ENCODE results near the gene GREB1.

The GREB1 gene

DNA sequence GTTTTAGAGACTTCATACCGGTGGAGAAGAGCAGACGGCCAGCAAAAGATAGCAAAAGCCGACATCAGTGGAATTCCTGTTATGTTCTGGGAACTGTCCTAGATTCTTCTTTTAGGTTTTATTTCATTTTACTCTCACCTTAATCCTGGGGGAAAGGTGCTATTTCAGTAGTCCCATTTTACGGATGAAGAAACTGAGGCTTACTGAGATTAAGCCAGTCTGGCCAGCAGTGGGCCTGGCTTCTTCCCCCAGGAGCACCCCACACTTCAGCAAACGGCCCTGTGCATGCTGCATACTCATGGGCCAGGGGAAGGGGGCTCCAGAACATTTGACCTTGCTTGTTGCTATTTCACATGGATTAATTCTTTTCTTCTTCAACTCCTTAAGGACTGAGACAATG, 79.5 kb downstream of the GREB1 start:
- DNase-seq (ENCODE audit: extremely low spot score), result no peak
- TF ChIP-seq TARDBP (IDR thresholded peaks at IDR 0.05) (no peak), ELF4 (IDR thresholded peaks at IDR 0.05) (no peak), FOXM1 (IDR thresholded peaks at IDR 0.05; ENCODE audit: borderline replicate concordance) (no peak)
- ChIA-PET POLR2A (no interaction called here), CTCF (no interaction called here)

DNA sequence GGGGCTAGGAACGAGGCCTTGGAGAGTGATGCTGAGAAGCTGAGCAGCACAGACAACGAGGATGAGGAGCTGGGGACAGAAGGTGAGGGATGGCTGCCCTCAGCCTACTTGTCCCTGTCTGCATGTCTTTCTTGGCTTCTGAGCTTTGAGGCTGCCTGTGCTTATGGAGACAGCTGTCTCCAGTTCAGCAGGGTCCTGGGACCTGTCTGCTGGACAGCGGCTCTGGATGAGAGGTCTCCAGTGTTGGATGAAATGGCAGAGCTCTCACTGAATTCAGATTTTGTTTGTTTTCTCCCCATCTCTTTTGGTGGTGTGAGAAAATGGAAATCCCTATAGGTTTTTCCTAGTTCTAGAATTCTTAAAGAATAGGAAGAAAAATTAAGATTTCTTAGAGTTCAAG, 81.4 kb downstream of the GREB1 start:
- ChIA-PET CTCF (interaction anchor here (1.3 kb wide), 1 partner anchor 32 kb away, joined by 3 read pairs; no protein-coding TSS in a partner anchor), POLR2A (no interaction called here)

DNA sequence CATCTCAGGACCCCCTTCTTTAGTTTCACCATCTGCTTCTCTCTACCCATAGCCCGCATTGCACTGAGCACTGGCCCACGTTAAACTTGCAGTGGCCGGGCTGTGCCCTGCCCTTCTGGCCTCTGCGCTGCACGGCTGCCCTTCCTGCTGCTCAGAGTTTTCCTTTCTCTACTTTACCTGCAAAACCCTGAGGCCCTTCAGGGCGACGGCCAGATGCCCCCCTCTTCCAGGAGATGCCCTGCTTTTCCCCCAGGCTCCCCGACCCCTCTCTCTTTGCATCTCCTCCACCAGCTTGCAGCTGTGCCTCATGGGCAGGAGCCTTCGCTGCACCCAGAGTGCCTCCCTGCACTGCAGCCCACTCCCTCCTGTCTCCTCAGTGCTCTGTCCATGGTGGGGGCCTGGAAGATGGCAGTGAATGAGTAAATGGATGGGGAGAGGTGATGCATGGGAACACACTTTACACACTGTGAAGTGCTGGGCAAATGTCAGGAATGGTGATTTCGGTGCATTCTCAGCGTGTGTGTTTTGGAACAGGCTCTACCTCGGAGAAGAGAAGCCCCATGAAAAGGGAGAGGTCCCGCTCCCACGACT, 82.3 kb downstream of the GREB1 start:
- ChIA-PET CTCF (no interaction called here), POLR2A (no interaction called here)
- no peak for DNase-seq (ENCODE audit: extremely low spot score)
- no peak for TF ChIP-seq FOXA1 (IDR thresholded peaks at IDR 0.05)
- TF ChIP-seq ZNF384 (IDR thresholded peaks at IDR 0.05), result no peak
- TF ChIP-seq NFRKB (IDR thresholded peaks at IDR 0.05), result no peak
- TF ChIP-seq BHLHE40 (IDR thresholded peaks at IDR 0.05; ENCODE audit: borderline replicate concordance), result no peak
- no peak for TF ChIP-seq PKNOX1 (IDR thresholded peaks at IDR 0.05)
- no peak for TF ChIP-seq SUZ12 (IDR thresholded peaks at IDR 0.05)
- no peak for TF ChIP-seq FOXM1 (IDR thresholded peaks at IDR 0.05; ENCODE audit: borderline replicate concordance)
- no peak for TF ChIP-seq ARNT (IDR thresholded peaks at IDR 0.05)
- no peak for TF ChIP-seq L3MBTL2 (conservative IDR thresholded peaks at IDR 0.05)
- TF ChIP-seq CTBP1 (IDR thresholded peaks at IDR 0.05; ENCODE audit: borderline replicate concordance), result no peak
- no peak for TF ChIP-seq LEF1 (IDR thresholded peaks at IDR 0.05; ENCODE audit: borderline replicate concordance)
- TF ChIP-seq SP1 (IDR thresholded peaks at IDR 0.05), result no peak
- no peak for TF ChIP-seq FOXK2 (IDR thresholded peaks at IDR 0.05)
- TF ChIP-seq TARDBP (IDR thresholded peaks at IDR 0.05), result no peak
- TF ChIP-seq HDGF (IDR thresholded peaks at IDR 0.05; ENCODE audit: borderline replicate concordance), result no peak
- TF ChIP-seq ELF4 (IDR thresholded peaks at IDR 0.05), result no peak

More for the DNA sequence above, 81.4 kb downstream of the GREB1 start:
- no peak for TF ChIP-seq FOXK2 (IDR thresholded peaks at IDR 0.05)
- TF ChIP-seq TARDBP (IDR thresholded peaks at IDR 0.05), result no peak
- TF ChIP-seq NFRKB (IDR thresholded peaks at IDR 0.05), result no peak
- TF ChIP-seq ELF4 (IDR thresholded peaks at IDR 0.05), result no peak
- no peak for TF ChIP-seq ZNF384 (IDR thresholded peaks at IDR 0.05)
- no peak for DNase-seq (ENCODE audit: extremely low spot score)

- TF ChIP-seq NFRKB (IDR thresholded peaks at IDR 0.05) (no peak), FOXM1 (IDR thresholded peaks at IDR 0.05; ENCODE audit: borderline replicate concordance) (no peak), ZNF384 (IDR thresholded peaks at IDR 0.05) (no peak), LEF1 (IDR thresholded peaks at IDR 0.05; ENCODE audit: borderline replicate concordance) (no peak), BHLHE40 (IDR thresholded peaks at IDR 0.05; ENCODE audit: borderline replicate concordance) (no peak), FOXA1 (IDR thresholded peaks at IDR 0.05) (no peak), PKNOX1 (IDR thresholded peaks at IDR 0.05) (no peak), HDGF (IDR thresholded peaks at IDR 0.05; ENCODE audit: borderline replicate concordance) (no peak), SUZ12 (IDR thresholded peaks at IDR 0.05) (no peak), SP1 (IDR thresholded peaks at IDR 0.05) (no peak), ELF4 (IDR thresholded peaks at IDR 0.05) (no peak), FOXK2 (IDR thresholded peaks at IDR 0.05) (no peak)
- CTCF ChIA-PET, result no interaction called here
- POLR2A ChIA-PET, result no interaction called here
- DNase-seq (ENCODE audit: extremely low spot score), result no peak
These were observed 83.1 kb downstream of the GREB1 start for GRCh38 chr2:11616851-11617415.

- TF ChIP-seq FOXM1 (IDR thresholded peaks at IDR 0.05; ENCODE audit: borderline replicate concordance) (no peak), PKNOX1 (IDR thresholded peaks at IDR 0.05) (no peak)
- DNase-seq (ENCODE audit: extremely low spot score), result no peak
- CTCF ChIA-PET, result no interaction called here
- POLR2A ChIA-PET, result no interaction called here
These were observed 83.7 kb downstream of the GREB1 start for GRCh38 chr2:11617527-11617926.

DNA sequence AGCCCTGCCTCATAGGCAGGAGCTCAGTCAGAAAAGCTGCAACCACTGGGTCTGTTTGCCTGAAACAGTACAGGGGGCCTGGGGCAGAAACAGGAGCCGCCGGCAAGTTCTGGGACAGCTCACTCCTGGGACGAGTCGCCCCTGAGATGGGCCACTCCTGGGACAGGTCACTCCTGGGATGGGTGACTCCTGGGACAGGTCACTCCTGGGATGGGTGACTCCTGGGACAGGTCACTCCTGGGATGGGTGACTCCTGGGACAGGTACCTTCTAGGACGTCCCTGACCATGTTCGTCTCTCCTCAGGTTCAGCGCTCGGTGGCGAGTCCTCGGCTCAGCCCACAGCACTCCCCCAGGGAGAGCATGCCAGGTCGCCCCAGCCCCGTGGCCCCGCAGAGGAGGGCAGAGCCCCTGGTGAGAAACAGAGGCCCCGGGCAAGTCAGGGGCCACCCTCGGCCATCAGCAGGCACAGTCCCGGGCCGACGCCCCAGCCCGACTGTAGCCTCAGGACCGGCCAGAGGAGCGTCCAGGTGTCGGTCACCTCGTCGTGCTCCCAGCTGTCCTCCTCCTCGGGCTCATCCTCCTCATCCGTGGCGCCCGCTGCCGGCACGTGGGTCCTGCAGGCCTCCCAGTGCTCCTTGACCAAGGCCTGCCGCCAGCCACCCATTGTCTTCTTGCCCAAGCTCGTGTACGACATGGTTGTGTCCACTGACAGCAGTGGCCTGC, 84.3 kb downstream of the GREB1 start:
- no peak for TF ChIP-seq LEF1 (IDR thresholded peaks at IDR 0.05; ENCODE audit: borderline replicate concordance)
- TF ChIP-seq SP1 (IDR thresholded peaks at IDR 0.05), result no peak
- no peak for TF ChIP-seq HDGF (IDR thresholded peaks at IDR 0.05; ENCODE audit: borderline replicate concordance)
- TF ChIP-seq ELF4 (IDR thresholded peaks at IDR 0.05), result no peak
- TF ChIP-seq FOXK2 (IDR thresholded peaks at IDR 0.05), result no peak
- TF ChIP-seq FOXA1 (IDR thresholded peaks at IDR 0.05), result no peak
- TF ChIP-seq ARNT (IDR thresholded peaks at IDR 0.05), result no peak
- TF ChIP-seq PKNOX1 (IDR thresholded peaks at IDR 0.05), result no peak
- TF ChIP-seq SUZ12 (IDR thresholded peaks at IDR 0.05), result no peak
- TF ChIP-seq ZNF384 (IDR thresholded peaks at IDR 0.05), result no peak
- no peak for TF ChIP-seq FOXM1 (IDR thresholded peaks at IDR 0.05; ENCODE audit: borderline replicate concordance)
- TF ChIP-seq CTBP1 (IDR thresholded peaks at IDR 0.05; ENCODE audit: borderline replicate concordance), result no peak
- TF ChIP-seq TARDBP (IDR thresholded peaks at IDR 0.05), result no peak
- TF ChIP-seq BHLHE40 (IDR thresholded peaks at IDR 0.05; ENCODE audit: borderline replicate concordance), result no peak
- TF ChIP-seq NFRKB (IDR thresholded peaks at IDR 0.05), result no peak
- no peak for TF ChIP-seq L3MBTL2 (conservative IDR thresholded peaks at IDR 0.05)
- ChIA-PET POLR2A (no interaction called here), CTCF (no interaction called here)
- DNase-seq (ENCODE audit: extremely low spot score), result no peak

All from HEK293T (cell line).